Endometrial microvascular endothelial cells (primary cell): ENCODE results near the gene KDM4C. TPM values are rescaled to one million over a fixed set of nuclear protein-coding genes. Genes with fewer than 3 reads are reported as not detected.

Source experiments
- in situ Hi-C: cut with HindIII; loops from 2 replicates; pipeline ENCODE4 v1.10.0; 2017; ENCODE audit warnings: low sequenced_read_pairs, low pct_unique_long_range_greater_than_20kb; ENCODE audit errors: inconsistent ontology term
- total RNA-seq: library from RNA; depleted of rRNA; stranded (reverse); fragments of >200 nt; gene quantifications from one replicate; pipeline ENCODE4 v1.2.3, GENCODE V29; 2015; ENCODE audit errors: inconsistent ontology term

KDM4C gene
- total RNA-seq, 1 donor from 2014 or later = 31.8 TPM

GRCh38 chr9:6893350-6894131 is 135.8 kb downstream of the KDM4C start:
- in situ Hi-C loops = no loop called here

- in situ Hi-C loops = no loop called here
Measured at GRCh38 chr9:6894135-6894534, 136.4 kb downstream of the KDM4C start.

GRCh38 chr9:6895754-6896153 is 138.0 kb downstream of the KDM4C start:
- in situ Hi-C loops = no loop called here

GRCh38 chr9:6896562-6896961 is 138.8 kb downstream of the KDM4C start:
- in situ Hi-C loops = no loop called here

- in situ Hi-C loops = no loop called here
Measured at GRCh38 chr9:6897207-6897822, 139.5 kb downstream of the KDM4C start.

- in situ Hi-C loops = no loop called here
Measured at GRCh38 chr9:6897898-6898302, 140.1 kb downstream of the KDM4C start.

GRCh38 chr9:6899274-6899673 is 141.5 kb downstream of the KDM4C start:
- in situ Hi-C loops = no loop called here

- in situ Hi-C loops = no loop called here
Measured at GRCh38 chr9:6900440-6900883, 142.7 kb downstream of the KDM4C start.

GRCh38 chr9:6901180-6901579 is 143.4 kb downstream of the KDM4C start:
- in situ Hi-C loops = no loop called here

- in situ Hi-C loops = no loop called here
Measured at GRCh38 chr9:6902423-6902822, 144.7 kb downstream of the KDM4C start.

GRCh38 chr9:6904371-6904770 is 146.6 kb downstream of the KDM4C start:
- in situ Hi-C loops = no loop called here

GRCh38 chr9:6905850-6906375 is 148.1 kb downstream of the KDM4C start:
- in situ Hi-C loops = no loop called here

- in situ Hi-C loops = no loop called here
Measured at GRCh38 chr9:6907772-6908381, 150.1 kb downstream of the KDM4C start.

GRCh38 chr9:6909181-6909580 is 151.4 kb downstream of the KDM4C start:
- in situ Hi-C loops = no loop called here

- in situ Hi-C loops = no loop called here
Measured at GRCh38 chr9:6910032-6910431, 152.3 kb downstream of the KDM4C start.

GRCh38 chr9:6910497-6910896 is 152.7 kb downstream of the KDM4C start:
- in situ Hi-C loops = no loop called here

GRCh38 chr9:6911901-6912638 is 154.3 kb downstream of the KDM4C start:
- in situ Hi-C loops = no loop called here

GRCh38 chr9:6915635-6916034 is 157.9 kb downstream of the KDM4C start:
- in situ Hi-C loops = no loop called here

- in situ Hi-C loops = no loop called here
Measured at GRCh38 chr9:6917162-6917561, 159.4 kb downstream of the KDM4C start.
